HEK293 (cell line): Measurements from ENCODE around the gene CATSPER3.

Experiments
- CTCF ChIP-seq: fragments of 450-650 bp; formaldehyde crosslinking; IDR thresholded peaks from 2 replicates; pipeline ENCODE4 v1.5.1; 2016; ENCODE audit warnings: missing biosample characterization, missing genetic modification characterization
- ZNF132 ChIP-seq: fragments of 450-650 bp; formaldehyde crosslinking; IDR thresholded peaks from 2 replicates; pipeline ENCODE4 v1.5.1; 2017; ENCODE audit warnings: missing biosample characterization, missing genetic modification characterization, borderline replicate concordance
- ZNF24 ChIP-seq: fragments of 450-650 bp; formaldehyde crosslinking; IDR thresholded peaks from 2 replicates; pipeline ENCODE4 v1.5.1; 2016; ENCODE audit warnings: missing biosample characterization, missing genetic modification characterization
- ZNF561 ChIP-seq: fragments of 450-650 bp; IDR thresholded peaks from 2 replicates; pipeline ENCODE4 v1.5.1; 2018; ENCODE audit warnings: missing biosample characterization, missing genetic modification characterization, borderline replicate concordance

- TF ChIP-seq ZNF132 (tag by site-specific recombination): no peak
- no peak for TF ChIP-seq ZNF561
- no peak for TF ChIP-seq CTCF (tag by site-specific recombination)
- no peak for TF ChIP-seq ZNF24 (tag by site-specific recombination)
Observed at GRCh38 chr5:134989266-134989830, 21.6 kb downstream of the CATSPER3 start.
